DND-41 (cell line): Measurements from ENCODE around the gene CHSY1.

Experiments used
- CTCF ChIP-seq: IDR thresholded peaks from 2 replicates; pipeline ENCODE4 v1.5.1; 2012; ENCODE audit warnings: borderline replicate concordance, low read length, moderate library complexity, mild to moderate bottlenecking; ENCODE audit not compliant: poor library complexity, severe bottlenecking; ENCODE audit errors: extremely low read depth
- EZH2 ChIP-seq: IDR thresholded peaks from 3 replicates; pipeline ENCODE4 v1.6.1; 2012; ENCODE audit warnings: borderline replicate concordance, low read depth, mild to moderate bottlenecking, moderate library complexity, low read length, inconsistent platforms; ENCODE audit not compliant: severe bottlenecking

GRCh38 chr15:101176625-101177024, 75.2 kb downstream of the CHSY1 start:
- TF ChIP-seq CTCF: no peak
- TF ChIP-seq EZH2: no peak
